K562 (cell line): ENCODE data around the gene RPS17.
"Not testable (repeated sequence)": the region's sequence is repeated elsewhere in the genome, so short reads cannot be mapped to it uniquely, and the experiment has no call there.

Experiments used
- ATF1 ChIP-seq, 2 experiments: fragments of 450-650 bp in 1 of 2; IDR thresholded peaks; 2 replicates each; pipeline ENCODE4 v1.6.1; 2016; ENCODE audit warnings: missing compliant biosample characterization in 1 of 2, missing genetic modification characterization in 1 of 2
- ATF6 ChIP-seq: sonication (generic); formaldehyde crosslinking; IDR thresholded peaks from 2 replicates; pipeline ENCODE4 v1.4.0; 2020; ENCODE audit warnings: mild to moderate bottlenecking, missing genetic modification reagents
- ETV6 ChIP-seq, 3 experiments: fragments of 150-350 bp in 1 of 3; sonication (generic) in 1 of 3; formaldehyde crosslinking in 1 of 3; IDR thresholded peaks; 2 replicates each; pipeline versions ENCODE4 v1.6.1 to v1.8.0; 2014 to 2022; ENCODE audit warnings: borderline replicate concordance in 2 of 3, low read depth in 2 of 3, antibody characterized with exemption in 1 of 3, low read length in 1 of 3, mild to moderate bottlenecking in 1 of 3, missing genetic modification reagents in 1 of 3
- MYBL2 ChIP-seq, 2 experiments: fragments of 450-650 bp in 1 of 2; sonication (generic) in 1 of 2; formaldehyde crosslinking in 1 of 2; IDR thresholded peaks; 2 replicates each; pipeline versions ENCODE4 v1.6.1 to v1.8.1; 2017 to 2022; ENCODE audit warnings: borderline replicate concordance in 1 of 2, inconsistent platforms in 1 of 2, low read depth in 1 of 2, mild to moderate bottlenecking in 1 of 2, missing genetic modification reagents in 1 of 2, moderate library complexity in 1 of 2
- SIRT6 ChIP-seq: IDR thresholded peaks from one replicate; pipeline ENCODE4 v1.6.1; 2012; ENCODE audit warnings: low read depth, mild to moderate bottlenecking, control low read depth, inconsistent platforms, low read length, moderate library complexity
- TBP ChIP-seq: optimal IDR thresholded peaks from 2 replicates; pipeline ENCODE3; 2011; ENCODE audit warnings: low read depth, low read length, improper control_type of control experiment
- USF1 ChIP-seq: sonication (generic); formaldehyde crosslinking; IDR thresholded peaks from 2 replicates; pipeline ENCODE4 v1.9.0; 2022; ENCODE audit warnings: mild to moderate bottlenecking, missing genetic modification reagents
- TF ChIP-seq, protein P1 (sequence below), 3 experiments: IDR thresholded peaks in 2 of 3; conservative IDR thresholded peaks in 1 of 3; 2 replicates each; pipeline ENCODE4 v1.5.1; 2011 to 2012; ENCODE audit warnings: low read length in 3 of 3, mild to moderate bottlenecking in 3 of 3, control low read depth in 2 of 3, improper control_type of control experiment in 1 of 3, inconsistent platforms in 1 of 3, low read depth in 1 of 3, mixed read lengths in 1 of 3, moderate library complexity in 1 of 3; ENCODE audit not compliant: insufficient read depth in 2 of 3

GRCh38 chr15:82513587-82513986, 26.7 kb downstream of the RPS17 start:
- TF ChIP-seq, protein P1, sequence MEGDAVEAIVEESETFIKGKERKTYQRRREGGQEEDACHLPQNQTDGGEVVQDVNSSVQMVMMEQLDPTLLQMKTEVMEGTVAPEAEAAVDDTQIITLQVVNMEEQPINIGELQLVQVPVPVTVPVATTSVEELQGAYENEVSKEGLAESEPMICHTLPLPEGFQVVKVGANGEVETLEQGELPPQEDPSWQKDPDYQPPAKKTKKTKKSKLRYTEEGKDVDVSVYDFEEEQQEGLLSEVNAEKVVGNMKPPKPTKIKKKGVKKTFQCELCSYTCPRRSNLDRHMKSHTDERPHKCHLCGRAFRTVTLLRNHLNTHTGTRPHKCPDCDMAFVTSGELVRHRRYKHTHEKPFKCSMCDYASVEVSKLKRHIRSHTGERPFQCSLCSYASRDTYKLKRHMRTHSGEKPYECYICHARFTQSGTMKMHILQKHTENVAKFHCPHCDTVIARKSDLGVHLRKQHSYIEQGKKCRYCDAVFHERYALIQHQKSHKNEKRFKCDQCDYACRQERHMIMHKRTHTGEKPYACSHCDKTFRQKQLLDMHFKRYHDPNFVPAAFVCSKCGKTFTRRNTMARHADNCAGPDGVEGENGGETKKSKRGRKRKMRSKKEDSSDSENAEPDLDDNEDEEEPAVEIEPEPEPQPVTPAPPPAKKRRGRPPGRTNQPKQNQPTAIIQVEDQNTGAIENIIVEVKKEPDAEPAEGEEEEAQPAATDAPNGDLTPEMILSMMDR (IDR thresholded peaks at IDR 0.05 in 2 of 3, conservative IDR thresholded peaks at IDR 0.05 in 1 of 3; ENCODE audit: insufficient read depth in 2 of 3, low read depth in 1 of 3, low read length in 3 of 3) = not testable (repeated sequence)
- TF ChIP-seq USF1; MYBL2 (IDR thresholded peaks at IDR 0.05; ENCODE audit: low read depth); MYBL2 (CRISPR knock-in tag; IDR thresholded peaks at IDR 0.05; ENCODE audit: borderline replicate concordance); TBP; ATF1 (CRISPR knock-in tag; IDR thresholded peaks at IDR 0.05); ATF1 (tag; IDR thresholded peaks at IDR 0.05); ETV6 (IDR thresholded peaks at IDR 0.05; ENCODE audit: borderline replicate concordance in 1 of 2, low read depth in 2 of 2, low read length in 1 of 2); ETV6 (CRISPR knock-in tag; IDR thresholded peaks at IDR 0.05; ENCODE audit: borderline replicate concordance); ATF6; SIRT6: not testable (repeated sequence)
